HG03378 (cell line): Measurements from ENCODE around the gene CES3.
"Not testable (repeated sequence)": the region's sequence is repeated elsewhere in the genome, so short reads cannot be mapped to it uniquely, and the experiment has no call there.

Source experiments
- ATAC-seq: cut with Tn5 transposase; IDR thresholded peaks from one replicate; pipeline ENCODE4 v1.9.1; 2021; ENCODE audit warnings: mild to moderate bottlenecking, moderate library complexity; ENCODE audit not compliant: unreplicated experiment

CES3 gene

GRCh38 chr16:66964049-66964448 is 3.0 kb downstream of the CES3 start:
- no peak for ATAC-seq

- ATAC-seq, result no peak
Observed at GRCh38 chr16:66968847-66969246, 7.8 kb downstream of the CES3 start.

- no peak for ATAC-seq
Observed at GRCh38 chr16:66970775-66971720, 10.0 kb downstream of the CES3 start.

- no peak for ATAC-seq
Observed at GRCh38 chr16:66972983-66973382, 11.9 kb downstream of the CES3 start.

GRCh38 chr16:66973716-66974115 is 12.7 kb downstream of the CES3 start:
- no peak for ATAC-seq

- ATAC-seq, result not testable (repeated sequence)
Observed at GRCh38 chr16:66974156-66974931, 13.3 kb downstream of the CES3 start.

- ATAC-seq, result not testable (repeated sequence)
Observed at GRCh38 chr16:66974932-66975246, 13.8 kb downstream of the CES3 start.

GRCh38 chr16:66975302-66975893 is 14.3 kb downstream of the CES3 start:
- no peak for ATAC-seq

- ATAC-seq, result no peak
Observed at GRCh38 chr16:66976746-66977145, 15.7 kb downstream of the CES3 start.

GRCh38 chr16:66977341-66978113 is 16.5 kb downstream of the CES3 start:
- ATAC-seq, result no peak

GRCh38 chr16:66979011-66979717 is 18.1 kb downstream of the CES3 start:
- ATAC-seq, result no peak

- no peak for ATAC-seq
Observed at GRCh38 chr16:66983033-66983432, 22.0 kb downstream of the CES3 start.

- no peak for ATAC-seq
Observed at GRCh38 chr16:66984892-66985311, 23.8 kb downstream of the CES3 start.

GRCh38 chr16:66986559-66986958 is 25.5 kb downstream of the CES3 start:
- ATAC-seq, result no peak

- ATAC-seq, result no peak
Observed at GRCh38 chr16:66988197-66988788, 27.2 kb downstream of the CES3 start, which contains the start of gene CES4A. CES4A (plus strand) TSS chr16:66988589; CDS start chr16:66988773, 184 bp downstream.

GRCh38 chr16:66991545-66992077 is 30.5 kb downstream of the CES3 start:
- no peak for ATAC-seq

- not testable (repeated sequence) for ATAC-seq
Observed at GRCh38 chr16:66993558-66993957, 32.5 kb downstream of the CES3 start.

- no peak for ATAC-seq
Observed at GRCh38 chr16:66996324-66996982, 35.4 kb downstream of the CES3 start.

- no peak for ATAC-seq
Observed at GRCh38 chr16:66996983-66997358, 35.9 kb downstream of the CES3 start.
